ENCODE results near the gene HOXA13.

The HOXA13 gene

DNA sequence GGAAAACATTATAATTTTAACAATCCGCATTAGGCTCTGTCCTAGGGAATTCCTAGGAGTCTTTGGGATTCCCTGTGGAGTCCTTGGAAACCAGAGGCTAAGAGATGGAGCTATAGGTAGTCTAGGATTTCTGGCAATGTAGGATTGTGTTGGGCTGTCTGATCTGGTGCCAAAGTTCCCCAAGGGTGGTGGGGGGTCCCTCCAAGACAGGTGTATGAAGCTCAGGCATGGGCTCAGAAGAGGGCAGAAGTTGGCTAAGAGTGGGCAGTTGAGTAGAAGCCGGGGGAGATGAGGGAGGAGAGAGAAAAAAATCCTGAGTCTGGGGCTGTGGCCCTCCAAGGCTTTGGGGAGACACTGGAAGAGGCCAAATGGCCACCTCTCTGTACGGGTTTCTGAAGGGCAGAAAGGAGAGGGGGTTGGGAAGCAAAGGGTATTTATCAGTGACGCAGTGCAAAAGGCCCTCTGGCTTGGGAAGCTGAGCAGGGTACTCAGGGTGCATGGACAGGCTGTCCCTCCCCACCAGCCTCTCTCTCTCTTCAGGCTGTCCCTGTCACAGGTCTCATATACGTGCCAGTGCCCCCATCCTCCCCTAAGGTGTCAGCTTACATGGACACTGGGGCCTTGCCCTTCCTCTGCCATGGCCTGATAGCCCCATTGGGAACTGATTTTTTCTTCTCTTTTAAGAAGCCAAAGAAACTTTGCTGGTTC, 53.2 kb downstream of the HOXA13 start:
- no peak for DNase-seq

DNA sequence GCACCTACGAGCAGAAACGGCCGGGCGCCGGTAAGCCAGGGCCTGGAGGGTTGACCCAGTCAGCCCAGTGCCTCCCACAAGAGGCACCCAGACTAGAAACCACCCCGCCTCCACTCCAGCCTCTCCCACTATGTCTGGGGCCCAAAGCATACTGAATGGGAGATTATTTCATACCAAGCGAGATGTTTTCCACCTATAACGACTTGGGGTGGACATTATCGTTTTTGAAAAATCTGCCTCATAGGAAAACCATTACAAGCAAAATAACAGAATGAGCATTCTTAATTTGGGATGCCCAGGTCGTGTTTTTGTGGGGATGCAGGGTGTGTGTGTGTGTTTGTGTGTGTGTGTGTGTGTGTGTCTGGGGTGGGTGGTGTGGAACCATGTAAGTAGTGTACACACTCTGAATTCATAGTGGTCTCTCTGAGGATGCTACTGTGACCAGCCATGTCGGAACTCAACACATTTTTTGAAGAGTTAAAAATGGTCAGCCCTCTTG, 53.9 kb downstream of the HOXA13 start:
- no peak for DNase-seq

DNA sequence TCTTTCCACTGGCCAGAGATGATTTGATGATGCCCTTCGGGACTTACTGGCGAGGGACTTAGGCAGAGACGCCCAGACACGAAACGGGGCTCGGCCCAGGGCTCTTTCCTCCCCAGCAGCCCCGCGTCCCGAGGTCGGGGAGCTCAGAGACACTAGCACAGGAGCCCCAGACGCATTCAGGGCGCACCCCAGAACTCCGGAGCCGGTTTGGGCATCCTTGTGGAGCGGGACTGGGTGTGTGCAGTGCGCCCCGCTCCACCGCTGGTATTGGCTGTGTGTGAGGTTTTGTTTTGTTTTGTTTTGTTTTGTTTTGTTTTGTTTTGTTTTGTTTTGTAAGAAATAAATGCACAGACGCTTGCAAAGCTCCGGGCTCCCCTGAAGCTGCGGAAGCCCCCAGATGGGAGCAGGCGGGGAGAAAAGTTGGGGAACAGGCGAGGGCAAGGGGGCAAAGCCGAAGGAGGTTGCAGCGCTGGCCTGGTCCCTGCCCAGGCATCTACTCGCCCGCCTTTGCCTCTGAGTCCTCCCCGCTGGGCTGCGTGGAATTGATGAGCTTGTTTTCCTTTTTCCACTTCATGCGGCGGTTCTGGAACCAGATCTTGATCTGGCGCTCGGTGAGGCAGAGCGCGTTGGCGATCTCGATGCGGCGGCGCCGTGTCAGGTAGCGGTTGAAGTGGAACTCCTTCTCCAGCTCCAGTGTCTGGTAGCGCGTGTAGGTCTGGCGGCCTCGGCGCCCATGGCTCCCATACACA, 54.6 kb downstream of the HOXA13 start:
- DNase-seq: no peak

DNA sequence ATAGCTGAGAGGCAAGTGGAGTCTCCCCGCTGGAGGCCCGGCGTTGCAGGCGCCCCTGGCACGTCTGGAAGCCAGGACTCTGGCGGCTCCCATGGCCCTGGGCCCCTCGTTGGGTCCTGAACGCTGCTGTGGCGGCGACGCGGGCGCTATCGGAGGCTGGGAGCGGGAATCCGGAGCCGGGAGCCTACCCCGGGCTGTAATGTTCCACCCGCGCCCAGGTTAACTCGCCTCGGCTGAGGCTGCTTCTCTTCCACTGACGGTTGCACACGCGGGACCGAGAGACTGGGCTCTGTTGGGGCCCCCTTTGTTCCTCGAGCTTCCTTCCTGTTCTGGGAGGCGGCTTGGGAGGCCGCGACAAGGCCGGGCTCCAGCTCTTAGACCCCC, 55.1 kb downstream of the HOXA13 start:
- DNase-seq: no peak

Measured in NCI-H2081 treated with DMSO at 0.1 percent for 48 hours (cell line).